Measurements from ENCODE around the gene PNPLA7. TPM values are rescaled to one million over a fixed set of nuclear protein-coding genes. Genes with fewer than 3 reads are reported as not detected.
"Not testable (repeated sequence)": the region's sequence is repeated elsewhere in the genome, so short reads cannot be mapped to it uniquely, and the experiment has no call there.

PNPLA7 gene
- total RNA-seq, 1 donor from 2014 or later = 16.2 TPM

GRCh38 chr9:137476856-137477255, 73.3 kb downstream of the PNPLA7 start:
- H3K4me1 ChIP-seq = peaks cover 2% of the 10 kb centered on the region
- intact Hi-C loops (cut with DNase I) = no loop called here
- no peaks in the 10 kb centered on the region for H3K27me3 ChIP-seq
- H3K4me3 ChIP-seq = no peak overlapping the region
- TF ChIP-seq POLR2A (IDR thresholded peaks at IDR 0.05) (no peak), POLR2AphosphoS5 (IDR thresholded peaks at IDR 0.05; ENCODE audit: insufficient read depth in 1 of 2, low read depth in 1 of 2) (no peak)
- TF ChIP-seq, protein P1, sequence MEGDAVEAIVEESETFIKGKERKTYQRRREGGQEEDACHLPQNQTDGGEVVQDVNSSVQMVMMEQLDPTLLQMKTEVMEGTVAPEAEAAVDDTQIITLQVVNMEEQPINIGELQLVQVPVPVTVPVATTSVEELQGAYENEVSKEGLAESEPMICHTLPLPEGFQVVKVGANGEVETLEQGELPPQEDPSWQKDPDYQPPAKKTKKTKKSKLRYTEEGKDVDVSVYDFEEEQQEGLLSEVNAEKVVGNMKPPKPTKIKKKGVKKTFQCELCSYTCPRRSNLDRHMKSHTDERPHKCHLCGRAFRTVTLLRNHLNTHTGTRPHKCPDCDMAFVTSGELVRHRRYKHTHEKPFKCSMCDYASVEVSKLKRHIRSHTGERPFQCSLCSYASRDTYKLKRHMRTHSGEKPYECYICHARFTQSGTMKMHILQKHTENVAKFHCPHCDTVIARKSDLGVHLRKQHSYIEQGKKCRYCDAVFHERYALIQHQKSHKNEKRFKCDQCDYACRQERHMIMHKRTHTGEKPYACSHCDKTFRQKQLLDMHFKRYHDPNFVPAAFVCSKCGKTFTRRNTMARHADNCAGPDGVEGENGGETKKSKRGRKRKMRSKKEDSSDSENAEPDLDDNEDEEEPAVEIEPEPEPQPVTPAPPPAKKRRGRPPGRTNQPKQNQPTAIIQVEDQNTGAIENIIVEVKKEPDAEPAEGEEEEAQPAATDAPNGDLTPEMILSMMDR (IDR thresholded peaks at IDR 0.05) = no peak
- H3K36me3 ChIP-seq = no peaks in the 10 kb centered on the region
- peaks cover 7% of the 10 kb centered on the region for H3K9me3 ChIP-seq
- H3K27ac ChIP-seq = no peak overlapping the region
- DNase-seq (ENCODE audit: extremely low spot score in 2 of 2) = no peak

DNA sequence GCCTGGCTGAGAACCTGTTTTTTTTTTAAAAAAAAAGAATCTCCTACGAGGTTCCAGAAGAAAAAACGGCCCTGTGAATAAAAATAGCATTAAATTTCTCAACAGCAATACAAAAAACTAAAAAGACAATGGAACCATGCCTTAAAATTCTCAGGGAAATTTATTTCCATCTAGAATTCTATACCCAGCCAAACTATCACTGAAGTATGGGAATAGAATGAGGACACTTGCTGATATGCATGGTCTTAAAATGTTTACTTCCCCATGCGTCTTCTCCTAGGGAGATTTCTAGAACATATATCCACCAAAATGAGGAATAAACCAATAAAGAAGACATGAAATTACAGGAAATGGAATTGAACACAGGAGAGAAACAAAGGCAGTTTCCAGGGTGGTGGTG, 74.5 kb downstream of the PNPLA7 start:
- Histone ChIP-seq H3K36me3 (no peaks in the 10 kb centered on the region), H3K27me3 (no peaks in the 10 kb centered on the region), H3K4me3 (no peak overlapping the region), H3K4me1 (no peaks in the 10 kb centered on the region), H3K9me3 (peaks cover 7% of the 10 kb centered on the region), H3K27ac (no peak overlapping the region)
- intact Hi-C loops (cut with DNase I) = no loop called here
- TF ChIP-seq POLR2A (IDR thresholded peaks at IDR 0.05) = no peak
- DNase-seq (ENCODE audit: extremely low spot score in 2 of 2) = no peak

DNA sequence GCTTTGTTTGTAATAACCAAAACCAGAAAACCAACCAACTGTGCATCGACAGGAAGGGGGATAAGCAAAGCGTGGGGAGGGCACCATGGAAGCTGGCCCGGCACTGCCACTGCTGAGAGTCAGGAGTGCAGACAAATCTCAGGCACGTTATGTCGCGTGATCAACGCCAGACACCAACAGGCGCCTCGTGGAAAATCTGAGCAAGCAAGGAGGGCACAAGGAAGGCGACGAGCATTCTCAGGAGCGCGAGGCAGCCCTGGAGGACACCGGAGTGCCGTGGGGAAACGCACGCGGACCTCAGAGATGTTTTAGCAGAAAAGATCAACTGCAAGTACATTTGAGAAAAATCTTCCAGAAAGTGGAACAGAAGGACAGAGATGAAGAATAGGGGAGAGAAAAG, 75.9 kb downstream of the PNPLA7 start:
- TF ChIP-seq POLR2AphosphoS5 (IDR thresholded peaks at IDR 0.05; ENCODE audit: insufficient read depth in 1 of 2, low read depth in 1 of 2) (no peak), POLR2A (IDR thresholded peaks at IDR 0.05) (no peak)
- TF ChIP-seq, protein P1 (IDR thresholded peaks at IDR 0.05) = no peak
- H3K27me3 ChIP-seq = no peaks in the 10 kb centered on the region
- no peak overlapping the region for H3K27ac ChIP-seq
- H3K9me3 ChIP-seq = peaks cover 7% of the 10 kb centered on the region
- intact Hi-C loops (cut with DNase I) = no loop called here
- H3K4me1 ChIP-seq = no peaks in the 10 kb centered on the region
- H3K36me3 ChIP-seq = no peaks in the 10 kb centered on the region
- no peak overlapping the region for H3K4me3 ChIP-seq
- DNase-seq (ENCODE audit: extremely low spot score in 2 of 2) = no peak

DNA sequence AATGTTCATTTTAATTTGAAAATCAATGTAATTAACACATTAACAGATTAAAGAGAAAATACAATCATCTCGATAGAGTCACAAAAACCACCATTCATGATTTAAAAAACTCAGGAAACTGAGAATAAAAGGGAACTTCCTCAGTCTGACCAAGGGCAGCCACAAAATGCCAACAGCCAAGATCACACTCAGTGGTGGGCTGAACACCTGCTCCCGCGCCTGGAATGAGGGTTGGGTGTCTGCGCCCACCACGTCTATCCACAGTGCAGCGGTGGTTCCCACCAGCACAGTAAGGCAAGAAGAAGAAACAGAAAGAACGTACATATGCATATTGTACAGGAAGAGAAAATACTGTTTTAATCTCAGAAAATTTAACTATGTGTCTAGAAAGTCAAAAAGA, 79.4 kb downstream of the PNPLA7 start:
- no peaks in the 10 kb centered on the region for H3K36me3 ChIP-seq
- no peak overlapping the region for H3K27ac ChIP-seq
- DNase-seq (ENCODE audit: extremely low spot score in 2 of 2) = no peak
- TF ChIP-seq, protein P1 (IDR thresholded peaks at IDR 0.05) = no peak
- TF ChIP-seq POLR2A (IDR thresholded peaks at IDR 0.05) (no peak), POLR2AphosphoS5 (IDR thresholded peaks at IDR 0.05; ENCODE audit: insufficient read depth in 1 of 2, low read depth in 1 of 2) (no peak)
- no peaks in the 10 kb centered on the region for H3K27me3 ChIP-seq
- intact Hi-C loops (cut with DNase I) = no loop called here
- H3K4me3 ChIP-seq = no peak overlapping the region
- H3K4me1 ChIP-seq = no peaks in the 10 kb centered on the region
- H3K9me3 ChIP-seq = peaks cover 2% of the 10 kb centered on the region

DNA sequence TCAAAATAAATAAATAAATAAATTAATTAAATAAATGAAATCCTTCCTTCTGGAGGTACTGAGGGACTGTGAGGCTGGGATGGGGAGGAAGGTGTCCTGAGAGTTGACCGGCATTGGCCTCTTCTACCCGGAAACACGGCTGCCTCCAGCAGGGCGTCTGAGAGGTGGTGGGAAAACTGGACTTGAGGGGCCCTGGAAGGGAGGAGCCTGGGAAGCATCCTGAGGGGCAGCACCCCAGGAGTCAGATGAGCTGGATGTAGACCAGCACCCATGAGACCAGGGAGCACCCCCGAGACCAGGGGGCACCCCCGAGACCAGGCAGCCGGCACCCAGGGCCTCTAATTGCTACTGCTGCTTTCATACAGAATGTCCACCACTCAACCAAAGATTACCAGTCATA, 82.3 kb downstream of the PNPLA7 start:
- Histone ChIP-seq H3K4me1 (no peaks in the 10 kb centered on the region), H3K4me3 (no peak overlapping the region), H3K36me3 (no peaks in the 10 kb centered on the region), H3K9me3 (no peaks in the 10 kb centered on the region), H3K27ac (no peak overlapping the region), H3K27me3 (no peaks in the 10 kb centered on the region)
- TF ChIP-seq POLR2AphosphoS5 (IDR thresholded peaks at IDR 0.05; ENCODE audit: insufficient read depth in 1 of 2, low read depth in 1 of 2) (no peak), POLR2A (IDR thresholded peaks at IDR 0.05) (no peak)
- no peak for DNase-seq (ENCODE audit: extremely low spot score in 2 of 2)
- intact Hi-C loops (cut with DNase I) = no loop called here

DNA sequence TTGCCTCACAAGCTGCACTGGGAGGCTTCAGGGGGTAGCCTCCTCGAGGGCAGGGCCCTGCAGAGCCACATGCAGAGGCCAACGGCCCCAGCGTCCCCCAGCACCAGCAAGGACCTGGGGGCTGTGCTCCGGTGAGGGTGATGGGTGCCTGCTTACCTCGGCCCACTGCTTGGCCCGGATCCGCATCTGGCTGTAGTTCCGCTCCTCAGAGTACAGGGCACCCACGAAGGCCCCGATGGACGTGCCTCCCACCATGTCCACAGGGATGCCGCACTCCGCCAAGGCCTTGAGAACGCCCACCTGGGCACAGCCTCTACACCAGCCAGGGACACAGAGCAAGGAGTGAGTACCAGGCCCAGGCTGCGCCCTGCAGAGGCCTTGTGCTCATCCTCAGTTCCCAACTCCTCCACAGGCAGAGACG, 83.0 kb downstream of the PNPLA7 start:
- Histone ChIP-seq H3K4me1 (no peaks in the 10 kb centered on the region), H3K9me3 (no peaks in the 10 kb centered on the region), H3K4me3 (no peak overlapping the region), H3K36me3 (no peaks in the 10 kb centered on the region), H3K27me3 (no peaks in the 10 kb centered on the region), H3K27ac (no peak overlapping the region)
- TF ChIP-seq POLR2A (IDR thresholded peaks at IDR 0.05) (no peak), POLR2AphosphoS5 (IDR thresholded peaks at IDR 0.05; ENCODE audit: insufficient read depth in 1 of 2, low read depth in 1 of 2) (no peak)
- TF ChIP-seq, protein P1 (IDR thresholded peaks at IDR 0.05) = no peak
- intact Hi-C loops (cut with DNase I) = no loop called here
- DNase-seq (ENCODE audit: extremely low spot score in 2 of 2) = no peak

GRCh38 chr9:137466389-137467085, 83.7 kb downstream of the PNPLA7 start:
- H3K27ac ChIP-seq; DNase-seq (ENCODE audit: extremely low spot score in 2 of 2); H3K9me3 ChIP-seq; intact Hi-C loops (cut with DNase I); H3K4me3 ChIP-seq; H3K27me3 ChIP-seq; H3K36me3 ChIP-seq; H3K4me1 ChIP-seq: not testable (repeated sequence)
